Gastroesophageal sphincter (tissue), 4 donors: Measurements from ENCODE around the gene ZNF101. TPM values are rescaled to one million over a fixed set of nuclear protein-coding genes. Genes with fewer than 3 reads are reported as not detected.

Experiments
- ATAC-seq: fragments of 150-250 bp; one replicate; pipeline ENCODE4 v1.9.1; 2016; ENCODE audit warnings: mild to moderate bottlenecking, moderate library complexity
- H3K27ac ChIP-seq, 4 donors: fragments of 200-600 bp; sonication (generic) in 3 of 4; 1 replicate in 3 of 4; 2 replicates in 1 of 4; pipeline ENCODE4 v1.5.1; 2016 to 2019
- H3K27me3 ChIP-seq: fragments of 200-600 bp; sonication (generic); one replicate; pipeline ENCODE4 v1.5.1; 2019
- H3K36me3 ChIP-seq, 2 donors: fragments of 200-600 bp; sonication (generic); one replicate each; pipeline ENCODE4 v1.5.1; 2019; ENCODE audit warnings: control low read depth in 1 of 2
- H3K4me1 ChIP-seq, 3 donors: fragments of 200-600 bp; sonication (generic); 1 replicate in 2 of 3; 2 replicates in 1 of 3; pipeline ENCODE4 v1.5.1; 2016 to 2019; ENCODE audit warnings: control low read depth in 2 of 3
- H3K4me3 ChIP-seq, 2 donors: fragments of 200-600 bp; sonication (generic); one replicate each; pipeline ENCODE4 v1.5.1; 2019; ENCODE audit warnings: mild to moderate bottlenecking in 1 of 2, moderate library complexity in 1 of 2
- H3K9me3 ChIP-seq, 3 donors: fragments of 200-600 bp; sonication (generic); one replicate each; pipeline ENCODE4 v1.5.1; 2017 to 2019; ENCODE audit warnings: control low read depth in 2 of 3
- CTCF ChIP-seq, 4 experiments: fragments of 200-600 bp in 2 of 4; fragments of 450-650 bp in 2 of 4; sonication (generic) in 1 of 4; IDR thresholded peaks; one replicate each; pipeline ENCODE4 v1.5.1; 2017 to 2019; ENCODE audit warnings: antibody characterized with exemption in 4 of 4, mild to moderate bottlenecking in 2 of 4, moderate library complexity in 2 of 4
- EP300 ChIP-seq: sonication (generic); formaldehyde crosslinking; IDR thresholded peaks from one replicate; pipeline ENCODE4 v1.6.1; 2017; ENCODE audit warnings: antibody characterized with exemption, mild to moderate bottlenecking
- POLR2A ChIP-seq, 2 donors: fragments of 450-650 bp; IDR thresholded peaks; one replicate each; pipeline ENCODE4 v1.6.1; 2017; ENCODE audit warnings: antibody characterized with exemption in 2 of 2, mild to moderate bottlenecking in 2 of 2, moderate library complexity in 1 of 2
- POLR2AphosphoS5 ChIP-seq: sonication (generic); formaldehyde crosslinking; IDR thresholded peaks from one replicate; pipeline ENCODE4 v1.6.1; 2017; ENCODE audit warnings: antibody characterized with exemption
- WGBS, 2 donors: methylation state at CpG; one replicate each; pipeline ENCODE4 v1.1.5; 2018; ENCODE audit warnings: low coverage in 1 of 2; 5-methylcytosine and 5-hydroxymethylcytosine counted together
- total RNA-seq, 4 donors: library from RNA; depleted of rRNA; stranded (reverse); fragments of >200 nt; gene quantifications; one replicate each; pipeline ENCODE4 v1.1.0, GENCODE V29; 2016

ZNF101 gene
- total RNA-seq, 4 donors from 2014 or later = 2.5 to 7.6 (median 4.4) TPM

GRCh38 chr19:19630426-19630825 lies 38.2 kb upstream of the ZNF101 start:
- H3K4me1 ChIP-seq = peaks cover 0 to 19% (median 13%) of the 10 kb centered on the region in 3 donors
- no peak overlapping the region for H3K27ac ChIP-seq
- TF ChIP-seq CTCF (IDR thresholded peaks at IDR 0.05) = no peak
- H3K4me3 ChIP-seq = no peak overlapping the region
- H3K9me3 ChIP-seq = no peaks in the 10 kb centered on the region
- H3K36me3 ChIP-seq = peaks cover 0 to 23% of the 10 kb centered on the region in 2 donors
- peaks cover 30% of the 10 kb centered on the region for H3K27me3 ChIP-seq
- no peak for ATAC-seq
- 100% methylated on average over 1 of the region's 2 CpGs; no CpG with 5 or more reads in 1 of the 2 donors for WGBS, 2 donors

GRCh38 chr19:19631346-19631745 lies 37.3 kb upstream of the ZNF101 start:
- Histone ChIP-seq H3K4me1 (peaks cover 0 to 19% (median 13%) of the 10 kb centered on the region in 3 donors), H3K27me3 (peaks cover 26% of the 10 kb centered on the region), H3K4me3 (no peak overlapping the region), H3K36me3 (peaks cover 0 to 32% of the 10 kb centered on the region in 2 donors), H3K27ac (no peak overlapping the region), H3K9me3 (no peaks in the 10 kb centered on the region)
- WGBS, 2 donors = 71 to 87% methylated on average over 1 to 3 of the region's 7 CpGs
- TF ChIP-seq POLR2A (IDR thresholded peaks at IDR 0.05) (no peak), POLR2AphosphoS5 (no peak), EP300 (no peak), CTCF (IDR thresholded peaks at IDR 0.05) (no peak)
- ATAC-seq = no peak

GRCh38 chr19:19632661-19633060 lies 36.0 kb upstream of the ZNF101 start:
- H3K9me3 ChIP-seq = no peaks in the 10 kb centered on the region
- TF ChIP-seq POLR2AphosphoS5 = no peak
- TF ChIP-seq POLR2A (IDR thresholded peaks at IDR 0.05) = no peak
- TF ChIP-seq CTCF (IDR thresholded peaks at IDR 0.05) = no peak
- TF ChIP-seq EP300 = no peak
- H3K4me3 ChIP-seq = no peak overlapping the region
- ATAC-seq = no peak
- H3K27me3 ChIP-seq = peaks cover 13% of the 10 kb centered on the region
- no peak overlapping the region for H3K27ac ChIP-seq
- 83 to 90% methylated on average over 3 to 5 of the region's 5 CpGs for WGBS, 2 donors
- peaks cover 0 to 13% (median 10%) of the 10 kb centered on the region in 3 donors for H3K4me1 ChIP-seq
- peaks cover 0 to 43% of the 10 kb centered on the region in 2 donors for H3K36me3 ChIP-seq

- Histone ChIP-seq H3K27me3 (peaks cover under 1% of the 10 kb centered on the region), H3K4me3 (no peak overlapping the region), H3K4me1 (peaks cover 0 to under 1% (median 0%) of the 10 kb centered on the region in 3 donors), H3K9me3 (no peaks in the 10 kb centered on the region), H3K27ac (no peak overlapping the region), H3K36me3 (peaks cover 0 to 51% of the 10 kb centered on the region in 2 donors)
- 76% methylated on average over 6 of the region's 22 CpGs; no CpG with 5 or more reads in 1 of the 2 donors for WGBS, 2 donors
- no peak for ATAC-seq
- TF ChIP-seq POLR2AphosphoS5 = no peak
- TF ChIP-seq EP300 = no peak
- TF ChIP-seq POLR2A (IDR thresholded peaks at IDR 0.05) = no peak
- TF ChIP-seq CTCF (IDR thresholded peaks at IDR 0.05) = no peak
These were observed 34.7 kb upstream of the ZNF101 start for GRCh38 chr19:19633711-19634515.
